Ectodermal cell (in vitro differentiated cells): Measurements from ENCODE around the gene FSTL4.

Experiments
- H3K27ac ChIP-seq: 2 replicates; pipeline ENCODE4 v1.7.0; 2013; ENCODE audit warnings: mild to moderate bottlenecking, low read depth, low read length; ENCODE audit not compliant: insufficient read depth, poor library complexity, severe bottlenecking
- H3K27me3 ChIP-seq: 2 replicates; pipeline ENCODE4 v1.7.0; 2013; ENCODE audit warnings: mild to moderate bottlenecking, low read length; ENCODE audit not compliant: insufficient read depth, control insufficient read depth, poor library complexity, severe bottlenecking
- H3K36me3 ChIP-seq: one replicate; pipeline ENCODE4 v1.7.0; 2013; ENCODE audit warnings: low read length; ENCODE audit not compliant: control insufficient read depth, insufficient read depth
- H3K4me1 ChIP-seq: one replicate; pipeline ENCODE4 v1.7.0; 2013; ENCODE audit warnings: low read length; ENCODE audit not compliant: control insufficient read depth, insufficient read depth
- H3K4me3 ChIP-seq: 2 replicates; pipeline ENCODE4 v1.7.0; 2013; ENCODE audit warnings: low read depth, low read length, control low read depth; ENCODE audit not compliant: insufficient read depth
- H3K9me3 ChIP-seq: 2 replicates; pipeline ENCODE4 v1.7.0; 2013; ENCODE audit warnings: mild to moderate bottlenecking, low read length, moderate library complexity; ENCODE audit not compliant: control insufficient read depth
- WGBS, 2 experiments: methylation state at CpG; one replicate each; pipeline ENCODE4 v1.1.7; 2013; ENCODE audit warnings: missing lambda C conversion rate in 2 of 2; 5-methylcytosine and 5-hydroxymethylcytosine counted together

The FSTL4 gene

DNA sequence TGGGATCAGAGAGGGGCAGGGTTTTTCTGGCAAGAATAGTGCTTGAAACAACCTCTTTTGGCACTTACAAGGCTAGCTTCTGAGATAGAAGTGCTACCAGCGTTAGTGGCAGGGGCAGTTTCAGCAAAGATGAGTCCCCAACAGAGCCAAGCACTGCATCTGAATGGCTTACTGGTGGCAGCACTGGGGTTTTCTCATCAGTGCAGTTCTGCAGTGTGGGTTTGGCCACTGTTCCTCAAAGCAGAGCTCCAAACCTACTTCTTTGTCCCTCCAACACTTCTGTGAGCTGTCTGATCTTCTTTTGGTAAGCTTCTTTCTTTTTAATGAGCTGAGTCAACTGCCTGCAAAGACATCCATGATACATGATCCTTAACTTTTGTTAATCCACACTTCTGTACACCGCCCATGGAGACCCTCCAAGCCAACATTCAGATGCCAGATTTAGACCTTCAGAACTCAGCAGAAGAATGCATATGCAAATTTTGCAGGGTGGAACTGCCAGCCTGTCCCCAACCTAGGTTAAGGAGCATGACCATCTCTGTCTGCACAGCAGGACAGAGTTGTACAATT is 29.9 kb upstream of the FSTL4 start:
- Histone ChIP-seq H3K27me3 (no peaks in the 10 kb centered on the region), H3K4me3 (no peak overlapping the region), H3K9me3 (no peaks in the 10 kb centered on the region), H3K27ac (no peak overlapping the region), H3K36me3 (no peaks in the 10 kb centered on the region), H3K4me1 (peaks cover 3% of the 10 kb centered on the region)
- WGBS, 2 experiments: 90 to 91% methylated on average over 2 of the region's 2 CpGs

DNA sequence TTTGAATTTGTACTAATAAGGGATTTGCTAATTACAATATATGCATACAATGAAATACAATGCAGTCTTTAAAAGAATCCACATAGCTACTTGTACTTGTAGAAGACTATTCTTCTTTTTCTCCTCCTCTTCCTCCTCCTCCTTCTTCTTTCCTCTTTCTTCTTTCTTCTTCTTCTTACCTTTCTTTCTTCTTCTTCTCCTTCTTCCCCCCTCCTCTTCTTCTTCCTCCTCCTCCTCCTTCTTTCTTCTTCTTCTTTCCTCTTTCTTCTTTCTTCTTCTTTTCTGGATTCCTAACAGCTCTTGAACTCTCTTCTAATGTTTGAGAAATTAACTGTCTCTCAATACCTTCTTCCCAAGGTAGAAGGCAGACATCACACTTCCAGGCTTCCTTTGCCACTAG is 29.3 kb upstream of the FSTL4 start:
- Histone ChIP-seq H3K27me3 (no peaks in the 10 kb centered on the region), H3K27ac (no peak overlapping the region), H3K9me3 (no peaks in the 10 kb centered on the region), H3K4me3 (no peak overlapping the region), H3K36me3 (no peaks in the 10 kb centered on the region), H3K4me1 (peaks cover 3% of the 10 kb centered on the region)

DNA sequence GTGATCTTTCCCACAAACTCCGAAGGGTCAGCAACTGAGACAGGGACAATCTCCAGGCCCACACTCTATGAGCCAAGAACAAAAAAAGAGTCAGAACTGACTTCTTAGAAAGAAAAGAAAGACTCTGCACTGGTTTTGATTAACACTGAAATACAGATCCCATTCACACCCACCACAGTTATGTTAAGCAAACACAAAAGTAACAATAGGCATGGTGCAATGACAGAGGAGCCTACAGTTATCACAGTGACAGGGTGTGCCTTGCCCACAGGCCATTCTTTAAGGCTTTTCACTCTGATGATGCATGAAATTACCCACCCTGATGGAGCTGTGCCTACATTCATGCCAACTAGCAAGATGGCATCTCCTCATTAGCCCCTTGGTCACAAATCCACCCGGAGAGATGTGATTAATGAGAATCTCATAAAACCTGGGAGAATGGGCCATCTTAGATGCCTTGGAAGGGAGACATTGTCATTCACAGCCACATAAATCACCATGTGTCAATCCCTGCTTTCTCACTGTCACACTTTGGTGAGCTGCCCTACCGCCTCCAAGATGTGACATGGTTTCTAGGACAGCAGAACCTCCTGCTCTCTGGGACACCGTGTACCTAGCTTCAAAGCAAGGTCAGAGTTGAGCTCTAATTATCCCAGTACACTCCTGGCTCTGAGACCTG is 27.6 kb upstream of the FSTL4 start:
- peaks cover 3% of the 10 kb centered on the region for H3K4me1 ChIP-seq
- no peak overlapping the region for H3K4me3 ChIP-seq
- no peaks in the 10 kb centered on the region for H3K9me3 ChIP-seq
- H3K36me3 ChIP-seq: no peaks in the 10 kb centered on the region
- H3K27ac ChIP-seq: no peak overlapping the region
- no peaks in the 10 kb centered on the region for H3K27me3 ChIP-seq
- 86 to 89% methylated on average over 4 of the region's 4 CpGs for WGBS, 2 experiments

- H3K4me1 ChIP-seq: no peaks in the 10 kb centered on the region
- no peaks in the 10 kb centered on the region for H3K9me3 ChIP-seq
- no peaks in the 10 kb centered on the region for H3K36me3 ChIP-seq
- no peaks in the 10 kb centered on the region for H3K27me3 ChIP-seq
- H3K27ac ChIP-seq: no peak overlapping the region
- 87 to 90% methylated on average over 4 of the region's 4 CpGs for WGBS, 2 experiments
- H3K4me3 ChIP-seq: no peak overlapping the region
These were observed 26.1 kb upstream of the FSTL4 start for GRCh38 chr5:133638436-133638835.

DNA sequence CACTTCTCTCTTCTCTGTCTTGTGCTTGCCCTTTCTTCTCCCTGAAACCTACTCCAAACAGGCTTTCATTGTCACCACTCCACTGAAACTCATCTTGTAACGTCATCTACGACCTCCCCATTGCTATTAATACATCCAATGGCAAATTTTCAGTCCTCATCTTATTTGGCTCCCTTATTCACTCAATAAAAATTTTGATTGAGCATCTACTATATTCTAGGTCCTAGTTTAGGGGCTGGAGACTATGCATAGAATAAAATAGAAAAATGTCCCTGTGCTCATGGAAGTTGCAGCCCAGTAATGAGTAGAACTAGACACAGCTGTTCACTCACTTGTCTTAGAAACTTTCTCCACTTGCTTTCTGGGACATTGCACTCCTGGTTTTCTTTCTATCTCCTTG is 24.9 kb upstream of the FSTL4 start:
- H3K4me3 ChIP-seq: no peak overlapping the region
- no peaks in the 10 kb centered on the region for H3K4me1 ChIP-seq
- H3K27ac ChIP-seq: no peak overlapping the region
- 84 to 85% methylated on average over 2 of the region's 2 CpGs for WGBS, 2 experiments
- no peaks in the 10 kb centered on the region for H3K36me3 ChIP-seq
- no peaks in the 10 kb centered on the region for H3K27me3 ChIP-seq
- no peaks in the 10 kb centered on the region for H3K9me3 ChIP-seq

- H3K4me1 ChIP-seq: no peaks in the 10 kb centered on the region
- no peaks in the 10 kb centered on the region for H3K27me3 ChIP-seq
- 76 to 79% methylated on average over 1 of the region's 1 CpG for WGBS, 2 experiments
- no peaks in the 10 kb centered on the region for H3K9me3 ChIP-seq
- no peak overlapping the region for H3K4me3 ChIP-seq
- no peaks in the 10 kb centered on the region for H3K36me3 ChIP-seq
- no peak overlapping the region for H3K27ac ChIP-seq
These were observed 22.7 kb upstream of the FSTL4 start for GRCh38 chr5:133635051-133635450.

DNA sequence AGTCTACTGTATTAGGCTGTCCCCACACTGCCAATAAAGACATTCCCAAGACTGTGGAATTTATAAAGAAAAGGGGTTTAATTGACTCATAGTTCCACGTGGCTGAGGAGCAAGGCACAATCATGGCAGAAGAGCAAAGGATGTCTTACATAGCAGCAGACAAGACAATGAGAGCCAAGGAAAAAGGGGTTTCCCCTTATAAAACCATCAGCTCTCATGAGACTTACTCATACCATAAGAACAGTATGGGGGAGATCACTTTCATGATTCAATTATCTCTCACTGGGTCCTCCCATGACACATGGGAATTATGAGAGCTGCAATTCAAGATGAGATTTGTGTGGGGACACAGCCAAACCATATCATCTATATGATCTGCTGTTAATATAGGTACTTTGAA is 14.8 kb upstream of the FSTL4 start:
- Histone ChIP-seq H3K9me3 (no peaks in the 10 kb centered on the region), H3K4me3 (no peak overlapping the region), H3K27ac (no peak overlapping the region), H3K27me3 (no peaks in the 10 kb centered on the region), H3K36me3 (no peaks in the 10 kb centered on the region), H3K4me1 (no peaks in the 10 kb centered on the region)
- WGBS, 2 experiments: 73 to 82% methylated on average over 1 of the region's 1 CpG

- no peaks in the 10 kb centered on the region for H3K36me3 ChIP-seq
- H3K4me1 ChIP-seq: no peaks in the 10 kb centered on the region
- 66 to 77% methylated on average over 2 to 3 of the region's 3 CpGs for WGBS, 2 experiments
- H3K9me3 ChIP-seq: no peaks in the 10 kb centered on the region
- no peaks in the 10 kb centered on the region for H3K27me3 ChIP-seq
- H3K27ac ChIP-seq: no peak overlapping the region
- no peak overlapping the region for H3K4me3 ChIP-seq
These were observed 12.0 kb upstream of the FSTL4 start for GRCh38 chr5:133624316-133624715.

DNA sequence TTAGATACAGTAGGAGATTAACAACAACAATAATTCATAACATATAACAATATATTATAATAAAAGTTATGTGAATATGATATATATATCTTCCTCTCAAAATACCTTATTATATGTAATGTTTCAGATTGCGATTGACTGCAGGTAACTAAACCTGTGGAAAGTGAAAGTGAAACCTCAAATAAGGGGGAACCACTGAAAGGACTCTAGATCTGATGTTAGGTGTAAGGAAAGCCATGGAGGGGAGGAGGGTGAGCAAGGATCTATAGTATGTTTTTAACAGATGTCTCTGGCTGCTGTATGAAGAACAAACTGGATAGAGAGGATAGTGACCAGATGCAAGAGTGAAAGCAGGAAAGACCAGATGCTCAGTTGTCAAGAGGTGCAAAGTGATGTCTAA is 5.8 kb upstream of the FSTL4 start:
- 88 to 100% methylated on average over 1 of the region's 1 CpG for WGBS, 2 experiments
- H3K4me3 ChIP-seq: no peak overlapping the region
- H3K9me3 ChIP-seq: no peaks in the 10 kb centered on the region
- peaks cover 30% of the 10 kb centered on the region for H3K27me3 ChIP-seq
- H3K36me3 ChIP-seq: no peaks in the 10 kb centered on the region
- no peak overlapping the region for H3K27ac ChIP-seq
- no peaks in the 10 kb centered on the region for H3K4me1 ChIP-seq

DNA sequence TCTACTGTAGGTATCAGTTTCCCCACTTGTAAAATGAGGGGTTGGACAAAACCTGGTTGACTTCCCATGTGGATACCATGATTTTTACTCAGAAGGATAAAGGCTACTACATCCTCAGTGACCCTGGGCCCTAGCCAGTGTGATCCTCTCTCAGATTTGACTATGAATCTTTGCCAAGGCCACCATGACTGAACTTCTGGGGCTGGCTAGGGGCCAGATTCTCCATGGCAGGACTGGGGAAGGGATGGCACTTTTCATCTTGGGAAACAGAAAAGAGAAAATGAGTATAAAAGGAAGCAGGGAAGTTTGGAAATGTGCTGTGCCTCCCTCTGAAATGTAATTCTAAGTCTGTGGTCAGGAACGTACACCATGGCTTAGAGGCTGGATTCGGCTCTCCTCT is 1.4 kb upstream of the FSTL4 start:
- H3K27ac ChIP-seq: no peak overlapping the region
- WGBS, 2 experiments: 78 to 90% methylated on average over 2 of the region's 2 CpGs
- peaks cover 74% of the 10 kb centered on the region for H3K27me3 ChIP-seq
- no peak overlapping the region for H3K4me3 ChIP-seq
- H3K4me1 ChIP-seq: no peaks in the 10 kb centered on the region
- H3K9me3 ChIP-seq: no peaks in the 10 kb centered on the region
- no peaks in the 10 kb centered on the region for H3K36me3 ChIP-seq
